GM21423 (cell line): ENCODE results near the gene BPIFB6.

Source experiments
- ATAC-seq: cut with Tn5 transposase; IDR thresholded peaks from one replicate; pipeline ENCODE4 v1.9.1; 2021; ENCODE audit warnings: mild to moderate bottlenecking, moderate library complexity; ENCODE audit not compliant: unreplicated experiment

The BPIFB6 gene

GRCh38 chr20:33082546-33082945, 51.1 kb downstream of the BPIFB6 start:
- no peak for ATAC-seq

GRCh38 chr20:33083544-33084340, 52.3 kb downstream of the BPIFB6 start:
- no peak for ATAC-seq

GRCh38 chr20:33084722-33085121, 53.3 kb downstream of the BPIFB6 start:
- ATAC-seq, result no peak

GRCh38 chr20:33086052-33086722, 54.7 kb downstream of the BPIFB6 start:
- ATAC-seq, result no peak

GRCh38 chr20:33091147-33091546, 59.7 kb downstream of the BPIFB6 start:
- no peak for ATAC-seq

- no peak for ATAC-seq
These were observed 60.2 kb downstream of the BPIFB6 start for GRCh38 chr20:33091693-33092092.

- no peak for ATAC-seq
These were observed 60.9 kb downstream of the BPIFB6 start for GRCh38 chr20:33092361-33092760.

- ATAC-seq, result no peak
These were observed 61.6 kb downstream of the BPIFB6 start for GRCh38 chr20:33093074-33093473.

- no peak for ATAC-seq
These were observed 62.1 kb downstream of the BPIFB6 start for GRCh38 chr20:33093582-33093981.
